Kidney glomerular epithelial cell (primary cell): Measurements from ENCODE around the gene INPP5J.
"Not testable (repeated sequence)": the region's sequence is repeated elsewhere in the genome, so short reads cannot be mapped to it uniquely, and the experiment has no call there.

Experiments used
- DNase-seq: peaks from one replicate; lab custom pipeline; 2025; lab: John Stamatoyannopoulos, UW

The INPP5J gene

DNA sequence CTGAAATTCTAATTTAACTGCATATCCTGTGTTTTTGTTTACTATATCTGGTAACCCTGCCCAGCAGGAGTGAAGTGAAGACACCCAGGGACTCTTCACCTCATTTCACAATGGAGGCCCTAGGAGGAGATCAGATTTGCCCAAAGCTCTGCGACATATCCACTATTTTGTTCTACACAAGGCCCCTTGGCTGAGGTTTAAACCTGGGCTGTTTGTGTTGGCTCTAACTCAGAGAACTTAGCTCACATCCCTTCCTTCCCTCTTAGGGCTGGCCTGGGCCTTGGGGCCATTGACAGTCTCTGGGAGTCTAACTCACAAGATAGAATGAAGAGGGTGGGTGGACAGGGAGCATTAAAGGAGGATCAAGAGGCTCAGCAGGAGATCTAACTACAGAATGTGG is 25.7 kb downstream of the INPP5J start:
- no peak for DNase-seq

GRCh38 chr22:31148953-31149627 is 26.3 kb downstream of the INPP5J start:
- DNase-seq, result peak; percentile 59

GRCh38 chr22:31150615-31151014 is 27.8 kb downstream of the INPP5J start:
- no peak for DNase-seq

GRCh38 chr22:31151872-31152271 is 29.1 kb downstream of the INPP5J start:
- DNase-seq, result no peak

GRCh38 chr22:31153357-31153756 is 30.6 kb downstream of the INPP5J start:
- DNase-seq, result no peak

GRCh38 chr22:31154975-31155374 is 32.2 kb downstream of the INPP5J start:
- DNase-seq, result no peak

- DNase-seq, result no peak
These were observed 32.7 kb downstream of the INPP5J start for GRCh38 chr22:31155422-31155821.

DNA sequence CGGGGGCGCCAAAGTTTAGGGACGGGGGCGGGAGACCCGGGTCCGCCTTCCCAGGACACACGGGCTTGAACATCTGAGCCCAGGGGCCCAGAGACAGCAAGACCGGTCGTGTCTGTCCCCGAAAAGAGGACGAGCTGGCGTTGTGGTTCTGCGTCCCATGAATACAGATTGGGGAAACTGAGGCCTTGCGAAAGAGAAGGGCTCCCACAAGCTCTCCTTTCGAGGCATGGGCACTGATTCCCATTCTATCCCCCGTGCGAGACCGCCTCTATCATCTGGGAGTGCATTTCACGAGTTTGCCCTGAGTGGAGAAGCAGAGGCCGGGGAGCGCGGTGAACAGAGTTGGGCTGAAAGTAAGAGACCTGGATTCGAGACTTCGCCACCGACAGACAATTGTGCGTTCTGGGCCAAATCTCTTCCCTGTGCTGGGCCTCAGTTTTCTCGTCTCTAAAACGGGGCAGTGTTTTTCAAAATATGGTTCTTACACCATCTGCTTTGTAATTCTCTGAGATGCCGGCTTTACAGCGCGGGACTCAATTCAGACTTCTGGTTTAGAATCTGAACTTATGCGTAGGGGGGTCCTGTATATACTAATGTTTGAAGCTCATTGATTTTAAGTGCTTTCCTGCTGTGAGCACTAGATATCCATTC is 37.7 kb downstream of the INPP5J start:
- DNase-seq, result no peak

GRCh38 chr22:31161386-31161785 is 38.6 kb downstream of the INPP5J start:
- no peak for DNase-seq

GRCh38 chr22:31162015-31162765 is 39.4 kb downstream of the INPP5J start:
- peak; percentile 19 for DNase-seq

DNA sequence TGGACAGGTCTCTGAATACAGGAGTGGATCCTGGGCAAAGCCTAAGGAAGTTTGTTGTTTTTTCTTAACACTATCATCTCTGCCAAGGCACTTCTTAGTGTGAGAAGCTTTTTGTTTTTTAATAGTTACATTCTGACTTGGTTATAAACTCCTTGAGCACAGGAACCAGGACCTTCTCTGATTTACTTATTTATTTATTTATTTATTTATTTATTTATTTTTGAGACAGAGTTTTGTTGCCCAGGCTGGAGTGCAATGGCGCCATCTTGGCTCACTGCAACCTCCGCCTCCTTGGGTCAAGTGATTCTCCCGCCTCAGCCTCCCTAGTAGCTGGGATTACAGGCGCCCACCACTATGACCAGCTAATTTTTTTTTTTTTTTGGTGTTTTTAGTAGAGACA is 48.2 kb downstream of the INPP5J start:
- no peak for DNase-seq

GRCh38 chr22:31171734-31172133 is 49.0 kb downstream of the INPP5J start:
- DNase-seq, result not testable (repeated sequence)

DNA sequence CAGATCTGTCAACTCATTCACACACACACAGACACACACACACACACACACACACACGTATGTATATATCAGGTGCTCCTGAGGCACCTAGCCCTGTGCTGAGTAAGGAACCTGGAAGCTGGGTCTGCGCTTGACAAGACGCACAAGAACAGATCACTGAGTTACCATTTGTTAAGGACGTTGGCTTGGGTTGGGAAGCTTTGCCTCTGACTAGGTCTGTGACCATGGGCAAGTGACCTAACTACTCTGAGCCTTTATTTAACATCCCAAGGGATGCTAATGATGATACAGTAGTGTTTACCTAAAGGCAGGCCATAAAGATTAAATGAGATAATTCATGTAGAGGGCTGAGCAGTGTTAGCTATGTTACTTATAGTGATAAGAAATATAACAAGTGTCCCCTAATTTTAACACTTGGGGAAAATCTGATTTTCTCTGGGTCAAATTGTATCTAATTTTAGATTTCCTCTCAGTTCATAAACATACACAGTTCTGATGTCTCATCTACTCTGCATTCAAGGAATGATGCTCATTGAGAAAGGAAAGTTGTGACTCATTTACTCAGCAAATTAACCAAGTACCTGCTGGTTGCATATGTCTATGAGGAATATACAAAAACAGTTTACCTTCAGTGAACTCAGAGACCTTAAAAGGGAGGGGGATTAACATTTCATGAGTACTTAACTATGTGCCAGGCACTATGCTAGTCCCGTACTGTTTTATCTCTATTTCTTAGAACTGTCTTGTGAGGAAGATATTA is 50.8 kb downstream of the INPP5J start:
- DNase-seq, result peak; percentile 87

GRCh38 chr22:31176923-31177322 is 54.2 kb downstream of the INPP5J start:
- DNase-seq, result no peak

DNA sequence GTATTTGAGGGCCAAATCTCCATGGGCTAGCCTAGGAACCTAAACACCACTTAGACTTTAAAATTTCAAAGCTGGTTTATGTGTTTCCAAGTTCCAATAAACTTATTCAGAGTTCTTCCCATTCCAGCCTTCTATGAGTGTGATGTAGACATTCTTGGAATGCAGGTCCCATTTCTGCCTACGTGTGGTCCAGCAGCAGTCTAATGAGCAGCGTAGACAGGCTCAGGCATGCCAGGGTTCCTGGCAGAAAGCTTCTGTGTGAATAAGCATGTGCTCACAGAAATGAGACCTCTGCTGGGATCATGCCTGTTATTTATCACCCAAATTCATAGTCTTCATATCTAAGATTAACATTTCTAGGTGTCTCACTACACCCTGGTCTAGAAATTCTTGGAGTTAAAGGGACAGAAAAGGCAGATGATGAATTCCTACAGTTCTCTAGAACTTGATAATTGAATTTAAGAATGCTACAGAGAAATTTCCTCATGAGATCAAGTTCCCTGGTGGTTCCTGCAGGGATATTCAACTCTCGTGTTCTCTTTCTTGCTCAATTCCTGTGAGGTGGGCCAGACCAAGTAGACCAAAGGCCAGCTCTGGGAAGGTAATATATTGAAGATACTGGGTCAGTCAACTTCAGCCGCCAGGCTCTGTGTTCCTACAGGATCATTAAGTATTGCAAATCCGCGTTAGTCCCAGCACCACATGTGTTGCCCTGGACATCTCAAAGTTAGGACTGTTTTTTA is 54.8 kb downstream of the INPP5J start:
- peak; percentile 79 for DNase-seq

GRCh38 chr22:31178859-31179258 is 56.1 kb downstream of the INPP5J start:
- no peak for DNase-seq

DNA sequence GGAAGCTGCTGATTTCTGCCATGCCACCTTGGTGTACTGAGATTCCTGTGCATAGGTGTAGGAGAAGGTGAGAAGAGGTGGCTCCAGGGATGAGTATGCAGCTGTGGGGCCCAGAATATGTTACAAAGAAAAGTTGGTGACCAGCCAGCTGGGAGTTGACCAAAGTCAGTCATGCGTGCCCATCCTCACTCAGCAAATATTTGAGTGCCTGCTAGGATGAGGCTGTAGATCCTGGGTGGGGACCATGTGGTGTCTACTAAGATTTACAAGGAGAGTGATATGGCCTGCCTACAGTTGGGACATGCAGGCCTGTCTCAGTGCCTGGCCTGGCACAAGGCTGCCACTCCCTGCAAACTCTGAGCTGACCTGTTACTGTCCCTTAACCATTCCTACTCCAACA is 56.6 kb downstream of the INPP5J start:
- DNase-seq, result peak; percentile 75

- no peak for DNase-seq
These were observed 61.2 kb downstream of the INPP5J start for GRCh38 chr22:31184015-31184414.
